HepG2 (cell line): ENCODE data around the gene LUM.

Source experiments
- ELF1 ChIP-seq: sonication (generic); formaldehyde crosslinking; IDR thresholded peaks from 2 replicates; pipeline ENCODE4 v1.4.0; 2020; ENCODE audit warnings: missing genetic modification reagents
- GABPB1 ChIP-seq: IDR thresholded peaks from 2 replicates; pipeline ENCODE4 v1.6.1; 2016; ENCODE audit warnings: mild to moderate bottlenecking, missing genetic modification reagents, moderate library complexity, missing compliant biosample characterization
- GPN1 ChIP-seq: sonication (generic); formaldehyde crosslinking; IDR thresholded peaks from 2 replicates; pipeline ENCODE4 v1.5.1; 2020; ENCODE audit warnings: missing genetic modification reagents, borderline replicate concordance
- HMGXB4 ChIP-seq, 2 experiments: sonication (generic) in 1 of 2; formaldehyde crosslinking in 1 of 2; IDR thresholded peaks; 2 replicates each; pipeline versions ENCODE4 v1.4.0 to v1.6.1; 2018 to 2020; ENCODE audit warnings: missing genetic modification reagents in 2 of 2, borderline replicate concordance in 1 of 2, low read depth in 1 of 2, mild to moderate bottlenecking in 1 of 2, missing biosample characterization in 1 of 2
- KAT7 ChIP-seq: IDR thresholded peaks from 2 replicates; pipeline ENCODE4 v1.6.1; 2018; ENCODE audit warnings: borderline replicate concordance, missing compliant biosample characterization
- ZNF24 ChIP-seq: fragments of 450-650 bp; IDR thresholded peaks from 2 replicates; pipeline ENCODE4 v1.6.1; 2017; ENCODE audit warnings: antibody characterized with exemption, mild to moderate bottlenecking
- ZNF282 ChIP-seq: fragments of 450-650 bp; IDR thresholded peaks from 2 replicates; pipeline ENCODE4 v1.6.1; 2018; ENCODE audit not compliant: partially characterized antibody

GRCh38 chr12:91103101-91103500 lies 8.2 kb downstream of the LUM start:
- TF ChIP-seq GABPB1 (CRISPR knock-in tag), result no peak
- TF ChIP-seq KAT7, result no peak
- no peak for TF ChIP-seq GPN1 (CRISPR knock-in tag)
- no peak for TF ChIP-seq HMGXB4 (CRISPR knock-in tag; IDR thresholded peaks at IDR 0.05; ENCODE audit: borderline replicate concordance in 1 of 2, low read depth in 1 of 2)
- TF ChIP-seq ZNF24, result no peak
- TF ChIP-seq ZNF282, result no peak
- no peak for TF ChIP-seq ELF1 (CRISPR knock-in tag)
